B cell (primary cell): ENCODE data around the gene CNIH1. TPM values are rescaled to one million over a fixed set of nuclear protein-coding genes. Genes with fewer than 3 reads are reported as not detected.

Experiments
- ATAC-seq: fragments of 200-7000 bp; cut with Tn5 transposase; one replicate; pipeline ENCODE4 v1.10.0; 2021; ENCODE audit warnings: low read depth, mild to moderate bottlenecking, moderate number of reproducible peaks, moderate library complexity
- CTCF ChIA-PET: fragments of 350-600 bp; sonication (Branson Sonifier 250); formaldehyde crosslinking; loops from one replicate; lab custom pipeline; 2021; ENCODE audit warnings: antibody characterized with exemption, inconsistent platforms; lab: Charles Lee
- POLR2A ChIA-PET: fragments of 350-600 bp; sonication (Branson Sonifier 250); formaldehyde crosslinking; loops from one replicate; lab custom pipeline; 2021; ENCODE audit warnings: antibody characterized with exemption; lab: Charles Lee
- DNase-seq: peaks from one replicate; pipeline ENCODE4 v3.0.0; 2013
- H2AFZ ChIP-seq: 2 replicates; pipeline ENCODE4 v1.6.1; 2012; ENCODE audit warnings: mild to moderate bottlenecking, low read depth, low read length; ENCODE audit not compliant: insufficient read depth, poor library complexity, severe bottlenecking
- H3K27ac ChIP-seq, 2 donors: 1 replicate in 1 of 2; 2 replicates in 1 of 2; pipeline ENCODE4 v1.5.1; 2012 to 2013; ENCODE audit warnings: low read length in 2 of 2, mild to moderate bottlenecking in 2 of 2, moderate library complexity in 1 of 2
- H3K27me3 ChIP-seq, 4 experiments: fragments of 200-600 bp in 1 of 4; sonication (generic) in 1 of 4; replicated peaks in 1 of 4; 1 replicate in 2 of 4; 2 replicates in 2 of 4; pipeline versions ENCODE4 v1.6.1 to v1.7.0; 2013 to 2016; ENCODE audit warnings: low read length in 3 of 4, mild to moderate bottlenecking in 2 of 4, mixed read lengths in 1 of 4, moderate library complexity in 1 of 4; ENCODE audit not compliant: insufficient read depth in 4 of 4, control insufficient read depth in 3 of 4; ENCODE audit errors: control extremely low read depth in 1 of 4
- H3K36me3 ChIP-seq, 2 experiments: replicated peaks in 1 of 2; 1 replicate in 1 of 2; 2 replicates in 1 of 2; pipeline versions ENCODE4 v1.6.1 to v1.7.1; 2013; ENCODE audit warnings: low read length in 1 of 2; ENCODE audit not compliant: insufficient read depth in 2 of 2, control insufficient read depth in 1 of 2; ENCODE audit errors: control extremely low read depth in 1 of 2, extremely low read depth in 1 of 2
- H3K4me1 ChIP-seq, 2 donors: fragments of 200-600 bp in 1 of 2; sonication (generic) in 1 of 2; 1 replicate in 1 of 2; 2 replicates in 1 of 2; pipeline versions ENCODE4 v1.5.1 to v1.6.1; 2013 to 2017; ENCODE audit warnings: low read length in 2 of 2; ENCODE audit not compliant: control insufficient read depth in 2 of 2, insufficient read depth in 2 of 2
- H3K4me2 ChIP-seq: replicated peaks from 2 replicates; pipeline ENCODE3; 2012; ENCODE audit warnings: mild to moderate bottlenecking, low read depth, low read length; ENCODE audit not compliant: poor library complexity, severe bottlenecking
- H3K4me3 ChIP-seq, 5 experiments: fragments of 200-600 bp in 1 of 5; sonication (generic) in 1 of 5; 1 replicate in 3 of 5; 2 replicates in 2 of 5; pipeline versions ENCODE4 v1.5.1 to v1.7.0; 2011 to 2016; ENCODE audit warnings: low read length in 4 of 5, mild to moderate bottlenecking in 4 of 5, low read depth in 2 of 5, control low read depth in 1 of 5, moderate library complexity in 1 of 5; ENCODE audit not compliant: insufficient read depth in 1 of 5; ENCODE audit errors: control extremely low read depth in 1 of 5, extremely low read depth in 1 of 5
- H3K79me2 ChIP-seq: fragments of 200-600 bp; sonication (generic); one replicate; pipeline ENCODE4 v1.6.0; 2016; ENCODE audit warnings: low read length; ENCODE audit not compliant: control insufficient read depth, insufficient read depth
- H3K9ac ChIP-seq: fragments of 200-600 bp; sonication (generic); 2 replicates; pipeline ENCODE4 v1.6.1; 2017; ENCODE audit warnings: mild to moderate bottlenecking, low read length, moderate library complexity
- H3K9me3 ChIP-seq, 3 donors: one replicate each; pipeline versions ENCODE4 v1.6.1 to v1.7.1; 2013; ENCODE audit warnings: low read length in 2 of 3; ENCODE audit not compliant: control insufficient read depth in 2 of 3, insufficient read depth in 1 of 3; ENCODE audit errors: control extremely low read depth in 1 of 3
- H4K20me1 ChIP-seq: 2 replicates; pipeline ENCODE4 v1.6.0; 2012; ENCODE audit warnings: mild to moderate bottlenecking, low read length; ENCODE audit not compliant: insufficient read depth, control insufficient read depth, poor library complexity, severe bottlenecking
- H3K27ac Mint-ChIP-seq: one replicate; pipeline ENCODE4 v1.8.0; 2021; ENCODE audit warnings: mixed read lengths
- H3K27me3 Mint-ChIP-seq: one replicate; pipeline ENCODE4 v1.8.0; 2021; ENCODE audit warnings: mixed read lengths
- H3K4me1 Mint-ChIP-seq: one replicate; pipeline ENCODE4 v1.8.0; 2021; ENCODE audit warnings: mixed read lengths
- H3K4me3 Mint-ChIP-seq: one replicate; pipeline ENCODE4 v1.8.0; 2021; ENCODE audit warnings: mixed read lengths
- H3K9me3 Mint-ChIP-seq: one replicate; pipeline ENCODE4 v1.8.0; 2022; ENCODE audit warnings: mixed read lengths; ENCODE audit not compliant: insufficient read depth
- CTCF ChIP-seq: fragments of 200-600 bp; IDR thresholded peaks from one replicate; pipeline ENCODE4 v1.8.0; 2022; ENCODE audit warnings: antibody characterized with exemption, mild to moderate bottlenecking
- EZH2 ChIP-seq: IDR thresholded peaks from 2 replicates; pipeline ENCODE4 v1.6.1; 2012; ENCODE audit warnings: borderline replicate concordance, low read depth, mild to moderate bottlenecking, moderate library complexity, low read length; ENCODE audit not compliant: insufficient read depth, poor library complexity, severe bottlenecking
- WGBS: methylation state at CpG from one replicate; pipeline ENCODE4 v1.1.5; 2013; ENCODE audit warnings: missing lambda C conversion rate; ENCODE audit not compliant: insufficient coverage; 5-methylcytosine and 5-hydroxymethylcytosine counted together
- intact Hi-C: fragments of 100-400 bp; cut with micrococcal nuclease; formaldehyde crosslinking; loops from one replicate; pipeline ENCODE4 v1.10.0; 2022
- polyA plus RNA-seq: library from polyadenylated mRNA; depleted of rRNA; stranded (reverse); fragments of >200 nt; gene quantifications from 2 replicates; pipeline ENCODE4 v1.2.3, GENCODE V29; 2012
- total RNA-seq, 2 donors: library from RNA; stranded (reverse); fragments of 120-200 nt in 1 of 2; gene quantifications; 1 replicate in 1 of 2; 2 replicates in 1 of 2; pipeline versions ENCODE4 v1.2.3 to v1.2.4, GENCODE V29; 2013 to 2022

The CNIH1 gene
- total and polyA plus RNA-seq, 2 donors (not counting 1 experiment from before 2014, with no cell fraction given): 42.8 to 66.4 TPM

GRCh38 chr14:54489318-54489683 lies 48.1 kb upstream of the CNIH1 start:
- CTCF ChIA-PET: interaction anchor here (0.9 to 4.5 kb wide), 5 partner anchors 16 to 285 kb away, joined by 3 to 38 read pairs (median 5); partner anchors contain the start of gene CGRRF1
- Histone ChIP-seq H2AFZ (peak overlapping the region; percentile 99), H3K79me2 (peaks cover 82% of the 10 kb centered on the region), H3K27ac (peak overlapping the region; percentile 82 to 97), H3K9ac (peak overlapping the region; percentile 89), H3K36me3 (no peaks in the 10 kb centered on the region), H3K4me1 (peaks cover 40 to 48% of the 10 kb centered on the region in 2 donors), H3K4me2 (peak overlapping the region; percentile 89), H3K9me3 (no peaks in the 10 kb centered on the region), H3K4me3 (peak overlapping the region; percentile 69 to 97 (median 83)), H4K20me1 (no peaks in the 10 kb centered on the region), H3K27me3 (no peaks in the 10 kb centered on the region)
- Mint-ChIP-seq H3K9me3 (no peaks in the 10 kb centered on the region), H3K4me1 (peaks cover 53% of the 10 kb centered on the region), H3K27me3 (no peaks in the 10 kb centered on the region), H3K27ac (peak overlapping the region; percentile 98), H3K4me3 (peak overlapping the region; percentile 97)
- WGBS: 48% methylated on average over 4 of the region's 5 CpGs
- ATAC-seq (no peak), DNase-seq (no peak)
- no peak for TF ChIP-seq CTCF
- TF ChIP-seq EZH2: no peak
- intact Hi-C loops: loop anchor here (1.0 to 5.0 kb wide), 4 partner anchors 20 to 1337 kb away; partner anchors contain the start of genes CGRRF1, CNIH1, DDHD1 and SAMD4A
- POLR2A ChIA-PET: interaction anchor here (0.6 to 1.2 kb wide), 7 partner anchors 11 to 1801 kb away, joined by 3 to 10 read pairs (median 4); partner anchors contain the start of gene CGRRF1

GRCh38 chr14:54488646-54489317 lies 47.6 kb upstream of the CNIH1 start, which contains the start of gene GMFB:
Gene GMFB (minus strand): TSS chr14:54488980. CDS start chr14:54488927, 53 bp downstream.
- Histone ChIP-seq H4K20me1 (no peaks in the 10 kb centered on the region), H3K36me3 (no peaks in the 10 kb centered on the region), H3K27me3 (no peaks in the 10 kb centered on the region), H3K4me1 (peaks cover 41 to 52% of the 10 kb centered on the region in 2 donors), H2AFZ (peak within 1 kb of the TSS; percentile 99), H3K9ac (peak within 1 kb of the TSS; percentile 89), H3K27ac (peak within 1 kb of the TSS; percentile 82 to 97), H3K4me3 (peak within 1 kb of the TSS; percentile 69 to 97 (median 83)), H3K79me2 (peaks cover 83% of the 10 kb centered on the region), H3K4me2 (peak within 1 kb of the TSS; percentile 89), H3K9me3 (no peaks in the 10 kb centered on the region)
- no peaks in the 10 kb centered on the region for H3K27me3 Mint-ChIP-seq
- ChIA-PET CTCF (interaction anchor here (0.8 to 4.5 kb wide), 10 partner anchors 17 to 393 kb away, joined by 3 to 38 read pairs (median 3); partner anchors contain the start of genes CGRRF1 and CNIH1), POLR2A (interaction anchor here (0.6 to 1.2 kb wide), 5 partner anchors 10 to 1800 kb away, joined by 3 to 7 read pairs (median 4); partner anchors contain the start of gene CGRRF1)
- H3K27ac Mint-ChIP-seq: peak within 1 kb of the TSS; percentile 98
- ATAC-seq (peak; percentile 96), DNase-seq (peak; percentile 92)
- no peaks in the 10 kb centered on the region for H3K9me3 Mint-ChIP-seq
- H3K4me3 Mint-ChIP-seq: peak within 1 kb of the TSS; percentile 97
- under 1% methylated on average over 46 of the region's 51 CpGs for whole genome bisulfite sequencing
- peaks cover 57% of the 10 kb centered on the region for H3K4me1 Mint-ChIP-seq
- intact Hi-C loops: loop anchor here (1.0 to 5.0 kb wide), 5 partner anchors 21 to 1336 kb away; partner anchors contain the start of genes CGRRF1, CNIH1, DDHD1 and SAMD4A
- no peak for TF ChIP-seq EZH2
- TF ChIP-seq CTCF: no peak
